ENCODE results near the gene TRAF3IP1.
"Not testable (repeated sequence)": the region's sequence is repeated elsewhere in the genome, so short reads cannot be mapped to it uniquely, and the experiment has no call there.

Gene TRAF3IP1

DNA sequence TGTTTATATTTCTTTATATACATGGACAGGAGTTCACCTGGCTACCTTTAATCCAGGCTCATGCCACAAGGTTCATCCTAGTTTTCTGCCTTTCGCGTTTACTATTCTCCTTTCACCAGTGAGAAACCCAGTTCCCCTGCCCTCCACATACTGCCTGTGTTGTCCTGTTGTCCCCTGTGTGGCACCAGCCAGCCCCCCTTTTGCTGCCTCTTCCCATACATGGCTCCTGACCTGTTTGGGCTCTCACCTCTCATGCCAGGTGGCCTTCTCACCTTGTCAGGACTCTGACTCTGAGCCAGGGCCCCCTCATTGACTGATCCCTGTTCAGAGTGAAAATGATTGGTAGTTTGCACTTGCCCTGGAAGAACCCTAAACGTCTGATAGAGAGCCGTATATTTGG, 120.0 kb downstream of the TRAF3IP1 start:
- CTCF ChIA-PET = no interaction called here
- no peak for DNase-seq (ENCODE audit: low spot score)
- peak overlapping the region; percentile 95 for H3K27ac ChIP-seq
- POLR2A ChIA-PET (ENCODE audit: low non-redundant PET) = no interaction called here
- TF ChIP-seq, protein P1, sequence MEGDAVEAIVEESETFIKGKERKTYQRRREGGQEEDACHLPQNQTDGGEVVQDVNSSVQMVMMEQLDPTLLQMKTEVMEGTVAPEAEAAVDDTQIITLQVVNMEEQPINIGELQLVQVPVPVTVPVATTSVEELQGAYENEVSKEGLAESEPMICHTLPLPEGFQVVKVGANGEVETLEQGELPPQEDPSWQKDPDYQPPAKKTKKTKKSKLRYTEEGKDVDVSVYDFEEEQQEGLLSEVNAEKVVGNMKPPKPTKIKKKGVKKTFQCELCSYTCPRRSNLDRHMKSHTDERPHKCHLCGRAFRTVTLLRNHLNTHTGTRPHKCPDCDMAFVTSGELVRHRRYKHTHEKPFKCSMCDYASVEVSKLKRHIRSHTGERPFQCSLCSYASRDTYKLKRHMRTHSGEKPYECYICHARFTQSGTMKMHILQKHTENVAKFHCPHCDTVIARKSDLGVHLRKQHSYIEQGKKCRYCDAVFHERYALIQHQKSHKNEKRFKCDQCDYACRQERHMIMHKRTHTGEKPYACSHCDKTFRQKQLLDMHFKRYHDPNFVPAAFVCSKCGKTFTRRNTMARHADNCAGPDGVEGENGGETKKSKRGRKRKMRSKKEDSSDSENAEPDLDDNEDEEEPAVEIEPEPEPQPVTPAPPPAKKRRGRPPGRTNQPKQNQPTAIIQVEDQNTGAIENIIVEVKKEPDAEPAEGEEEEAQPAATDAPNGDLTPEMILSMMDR (conservative IDR thresholded peaks at IDR 0.05; ENCODE audit: low read depth) = no peak

GRCh38 chr2:238440767-238441166, 120.4 kb downstream of the TRAF3IP1 start:
- CTCF ChIA-PET = interaction anchor here (0.7 kb wide), 1 partner anchor 1811 kb away, joined by 3 read pairs; no protein-coding TSS in a partner anchor
- TF ChIP-seq, protein P1 (conservative IDR thresholded peaks at IDR 0.05; ENCODE audit: low read depth) = no peak
- no peak for DNase-seq (ENCODE audit: low spot score)
- peak overlapping the region; percentile 95 for H3K27ac ChIP-seq
- POLR2A ChIA-PET (ENCODE audit: low non-redundant PET) = no interaction called here

- DNase-seq (ENCODE audit: low spot score) = no peak
- ChIA-PET CTCF (interaction anchor here (0.7 kb wide), 1 partner anchor 1812 kb away, joined by 3 read pairs; no protein-coding TSS in a partner anchor), POLR2A (ENCODE audit: low non-redundant PET) (no interaction called here)
- TF ChIP-seq, protein P1 (conservative IDR thresholded peaks at IDR 0.05; ENCODE audit: low read depth) = no peak
- H3K27ac ChIP-seq = peak overlapping the region; percentile 95
These were observed 121.2 kb downstream of the TRAF3IP1 start for GRCh38 chr2:238441262-238442114.

DNA sequence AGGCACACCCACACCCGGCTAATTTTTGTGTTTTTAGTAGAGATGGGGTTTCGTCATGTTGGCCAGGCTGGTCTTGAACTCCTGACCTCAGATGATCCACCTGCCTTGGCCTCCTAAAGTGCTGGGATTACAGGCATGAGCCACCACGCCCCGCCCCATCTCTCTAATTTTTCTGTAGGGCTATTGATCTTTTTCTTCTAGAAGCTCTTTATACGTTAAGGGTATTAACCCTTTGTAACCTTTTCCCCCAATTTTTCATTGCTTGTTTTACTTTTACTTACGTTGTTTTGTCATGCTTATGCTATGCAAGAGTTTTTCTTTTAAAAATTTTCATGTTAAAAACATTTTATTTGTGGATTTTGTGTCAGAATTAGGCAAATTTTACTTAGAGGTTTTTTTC, 121.9 kb downstream of the TRAF3IP1 start:
- peak overlapping the region; percentile 21; the same call in 1 of the 2 replicates for H3K27ac ChIP-seq
- CTCF ChIA-PET; POLR2A ChIA-PET (ENCODE audit: low non-redundant PET); DNase-seq (ENCODE audit: low spot score): not testable (repeated sequence)

GRCh38 chr2:238444242-238444641, 123.9 kb downstream of the TRAF3IP1 start:
- ChIA-PET POLR2A (ENCODE audit: low non-redundant PET) (no interaction called here), CTCF (no interaction called here)
- TF ChIP-seq, protein P1 (conservative IDR thresholded peaks at IDR 0.05; ENCODE audit: low read depth) = no peak
- no peak for DNase-seq (ENCODE audit: low spot score)
- H3K27ac ChIP-seq = peak overlapping the region; percentile 32

DNA sequence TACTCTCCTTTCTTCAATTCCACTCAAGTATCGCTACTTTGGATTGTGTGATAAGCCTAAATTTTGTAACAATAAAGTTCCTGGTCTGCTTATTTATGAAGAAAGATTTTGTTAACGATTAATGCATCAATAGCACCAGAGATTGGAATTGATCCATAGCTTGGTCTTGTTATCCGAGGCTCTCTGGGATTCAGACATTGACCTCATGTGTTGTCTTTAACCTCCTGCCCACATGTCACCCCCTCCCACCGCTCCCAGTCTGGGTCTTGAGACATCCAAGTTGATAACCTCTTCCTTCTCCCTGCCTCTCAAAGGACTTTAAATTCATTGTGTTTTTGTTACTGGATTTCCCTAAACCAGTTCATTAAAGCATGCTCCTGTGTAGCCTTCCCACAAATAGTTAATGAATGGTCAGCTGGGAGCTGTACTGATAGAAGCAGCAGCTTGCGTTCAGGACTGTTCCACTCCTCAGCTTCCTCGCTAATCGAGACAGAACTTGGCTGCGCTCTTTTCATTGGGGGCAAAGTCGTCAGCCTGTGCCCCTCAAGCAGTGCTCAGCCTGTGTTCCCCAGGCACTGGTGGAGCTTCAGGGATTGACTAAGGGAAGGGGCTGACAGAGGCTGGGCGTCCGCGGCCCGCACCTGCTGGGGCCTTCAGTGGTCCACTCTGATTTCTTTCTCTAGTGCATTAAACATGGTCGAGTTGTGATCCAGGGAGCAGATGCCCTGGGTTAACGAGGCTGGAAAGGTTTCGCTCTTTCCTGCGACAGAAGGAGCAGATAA, 125.3 kb downstream of the TRAF3IP1 start:
- H3K27ac ChIP-seq = no peak overlapping the region
- no peak for DNase-seq (ENCODE audit: low spot score)
- ChIA-PET CTCF (interaction anchor here (0.5 kb wide), 1 partner anchor 324 kb away, joined by 3 read pairs; no protein-coding TSS in a partner anchor), POLR2A (ENCODE audit: low non-redundant PET) (no interaction called here)
- TF ChIP-seq, protein P1 (conservative IDR thresholded peaks at IDR 0.05; ENCODE audit: low read depth) = no peak
